Esophagus squamous epithelium (tissue), 5 donors: ENCODE measurements around the gene ITSN1. TPM values are rescaled to one million over a fixed set of nuclear protein-coding genes. Genes with fewer than 3 reads are reported as not detected.
A peak's percentile ranks its signal among the peaks of the same experiment; 100 is the strongest.

ENCODE experiments used
- DNase-seq: peaks from one replicate; lab custom pipeline; 2025; lab: John Stamatoyannopoulos, UW
- H3K27ac ChIP-seq, 4 donors: fragments of 200-600 bp; sonication (generic); one replicate each; pipeline ENCODE4 v1.5.1; 2016 to 2019; ENCODE audit warnings: mild to moderate bottlenecking in 1 of 4
- H3K27me3 ChIP-seq, 4 donors: fragments of 200-600 bp; sonication (generic); 1 replicate in 3 of 4; 2 replicates in 1 of 4; pipeline versions ENCODE4 v1.5.1 to v1.6.0; 2017 to 2021; ENCODE audit warnings: antibody characterized with exemption in 1 of 4
- H3K36me3 ChIP-seq, 3 donors: fragments of 200-600 bp; sonication (generic); one replicate each; pipeline ENCODE4 v1.5.1; 2016 to 2019
- H3K4me1 ChIP-seq, 3 donors: fragments of 200-600 bp; sonication (generic); one replicate each; pipeline ENCODE4 v1.5.1; 2017 to 2019
- H3K4me3 ChIP-seq, 4 donors: fragments of 200-600 bp; sonication (generic); 1 replicate in 3 of 4; 2 replicates in 1 of 4; pipeline ENCODE4 v1.5.1; 2016 to 2019; ENCODE audit warnings: mild to moderate bottlenecking in 2 of 4, moderate library complexity in 1 of 4
- H3K9me3 ChIP-seq, 3 donors: fragments of 200-600 bp; sonication (generic); one replicate each; pipeline ENCODE4 v1.5.1; 2016 to 2019
- POLR2A ChIP-seq, 4 donors: fragments of 450-650 bp; IDR thresholded peaks; one replicate each; pipeline ENCODE4 v1.6.1; 2017; ENCODE audit warnings: antibody characterized with exemption in 4 of 4, mild to moderate bottlenecking in 4 of 4, moderate library complexity in 3 of 4
- WGBS, 2 donors: methylation state at CpG; one replicate each; pipeline ENCODE4 v1.1.5; 2018; 5-methylcytosine and 5-hydroxymethylcytosine counted together
- intact Hi-C: fragments of 100-400 bp; cut with DNase I; formaldehyde crosslinking; loops from one replicate; pipeline ENCODE4 v1.15.0; 2022
- total RNA-seq, 4 donors: library from RNA; depleted of rRNA; stranded (reverse); fragments of >200 nt; gene quantifications; one replicate each; pipeline ENCODE4 v1.1.0, GENCODE V29; 2016
- TF ChIP-seq, protein P1 (sequence below), 6 experiments: fragments of 450-650 bp in 4 of 6; fragments of 200-600 bp in 2 of 6; sonication (generic) in 2 of 6; IDR thresholded peaks; one replicate each; pipeline ENCODE4 v1.5.1; 2016 to 2019; ENCODE audit warnings: antibody characterized with exemption in 6 of 6, mild to moderate bottlenecking in 4 of 6, moderate library complexity in 4 of 6
- donor health status: DM: yes; HTN: yes; CAD: no.

ITSN1 gene
- total RNA-seq, 4 donors from 2014 or later, result 9.5 to 27.1 (median 11.6) TPM

- 39 to 48% methylated on average over 3 to 4 of the region's 4 CpGs for WGBS, 2 donors
- TF ChIP-seq POLR2A (IDR thresholded peaks at IDR 0.05), result no peak
- TF ChIP-seq, protein P1, sequence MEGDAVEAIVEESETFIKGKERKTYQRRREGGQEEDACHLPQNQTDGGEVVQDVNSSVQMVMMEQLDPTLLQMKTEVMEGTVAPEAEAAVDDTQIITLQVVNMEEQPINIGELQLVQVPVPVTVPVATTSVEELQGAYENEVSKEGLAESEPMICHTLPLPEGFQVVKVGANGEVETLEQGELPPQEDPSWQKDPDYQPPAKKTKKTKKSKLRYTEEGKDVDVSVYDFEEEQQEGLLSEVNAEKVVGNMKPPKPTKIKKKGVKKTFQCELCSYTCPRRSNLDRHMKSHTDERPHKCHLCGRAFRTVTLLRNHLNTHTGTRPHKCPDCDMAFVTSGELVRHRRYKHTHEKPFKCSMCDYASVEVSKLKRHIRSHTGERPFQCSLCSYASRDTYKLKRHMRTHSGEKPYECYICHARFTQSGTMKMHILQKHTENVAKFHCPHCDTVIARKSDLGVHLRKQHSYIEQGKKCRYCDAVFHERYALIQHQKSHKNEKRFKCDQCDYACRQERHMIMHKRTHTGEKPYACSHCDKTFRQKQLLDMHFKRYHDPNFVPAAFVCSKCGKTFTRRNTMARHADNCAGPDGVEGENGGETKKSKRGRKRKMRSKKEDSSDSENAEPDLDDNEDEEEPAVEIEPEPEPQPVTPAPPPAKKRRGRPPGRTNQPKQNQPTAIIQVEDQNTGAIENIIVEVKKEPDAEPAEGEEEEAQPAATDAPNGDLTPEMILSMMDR (IDR thresholded peaks at IDR 0.05), result no peak
- Histone ChIP-seq H3K4me3 (no peak overlapping the region), H3K27me3 (no peaks in the 10 kb centered on the region), H3K27ac (peak overlapping the region in 3 of 4 donors; percentile 43 to 73 (median 63)), H3K9me3 (no peaks in the 10 kb centered on the region), H3K4me1 (peaks cover 0 to 23% (median 13%) of the 10 kb centered on the region in 3 donors), H3K36me3 (peaks cover 0 to 21% (median 0%) of the 10 kb centered on the region in 3 donors)
- DNase-seq, result no peak
- intact Hi-C loops, result no loop called here
Observed at GRCh38 chr21:33810766-33811165, 168.5 kb downstream of the ITSN1 start.

- Histone ChIP-seq H3K27me3 (no peaks in the 10 kb centered on the region), H3K27ac (peak overlapping the region in 3 of 4 donors; percentile 43 to 73 (median 63)), H3K4me3 (no peak overlapping the region), H3K9me3 (no peaks in the 10 kb centered on the region), H3K4me1 (peaks cover 0 to 23% (median 13%) of the 10 kb centered on the region in 3 donors), H3K36me3 (peaks cover 0 to 28% (median 0%) of the 10 kb centered on the region in 3 donors)
- no peak for TF ChIP-seq POLR2A (IDR thresholded peaks at IDR 0.05)
- TF ChIP-seq, protein P1 (IDR thresholded peaks at IDR 0.05), result no peak
- intact Hi-C loops, result no loop called here
- no peak for DNase-seq
- WGBS, 2 donors, result 41 to 81% methylated on average over 5 of the region's 5 CpGs
Observed at GRCh38 chr21:33811167-33812010, 169.1 kb downstream of the ITSN1 start.

DNA sequence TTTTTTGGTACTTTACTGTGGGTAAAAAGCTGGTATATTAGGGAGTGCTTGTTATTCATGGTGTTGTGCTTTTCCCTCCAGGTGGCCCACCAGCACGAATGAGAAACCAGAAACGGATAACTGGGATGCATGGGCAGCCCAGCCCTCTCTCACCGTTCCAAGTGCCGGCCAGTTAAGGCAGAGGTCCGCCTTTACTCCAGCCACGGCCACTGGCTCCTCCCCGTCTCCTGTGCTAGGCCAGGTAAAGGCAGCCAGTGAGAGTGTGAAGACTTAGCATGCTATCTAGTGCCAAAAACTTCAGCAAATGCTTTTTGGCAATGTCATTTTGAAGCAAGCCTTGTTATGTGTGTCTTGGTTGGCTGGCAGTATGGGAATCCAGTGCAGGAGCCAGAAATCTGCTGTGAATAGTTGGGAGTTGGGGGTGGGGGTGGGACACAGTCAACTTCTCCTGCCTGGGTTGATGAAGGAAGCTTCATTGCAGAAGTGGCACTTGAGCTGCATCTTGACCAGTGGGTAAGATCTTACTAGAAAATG is 171.6 kb downstream of the ITSN1 start:
- TF ChIP-seq POLR2A (IDR thresholded peaks at IDR 0.05), result no peak
- TF ChIP-seq, protein P1 (IDR thresholded peaks at IDR 0.05), result no peak
- Histone ChIP-seq H3K4me1 (peaks cover 0 to 23% (median 13%) of the 10 kb centered on the region in 3 donors), H3K27ac (no peak overlapping the region), H3K4me3 (no peak overlapping the region), H3K9me3 (no peaks in the 10 kb centered on the region), H3K36me3 (peaks cover 0 to 50% (median 0%) of the 10 kb centered on the region in 3 donors), H3K27me3 (no peaks in the 10 kb centered on the region)
- intact Hi-C loops, result no loop called here
- no peak for DNase-seq
- 89 to 98% methylated on average over 6 of the region's 7 CpGs for WGBS, 2 donors

DNA sequence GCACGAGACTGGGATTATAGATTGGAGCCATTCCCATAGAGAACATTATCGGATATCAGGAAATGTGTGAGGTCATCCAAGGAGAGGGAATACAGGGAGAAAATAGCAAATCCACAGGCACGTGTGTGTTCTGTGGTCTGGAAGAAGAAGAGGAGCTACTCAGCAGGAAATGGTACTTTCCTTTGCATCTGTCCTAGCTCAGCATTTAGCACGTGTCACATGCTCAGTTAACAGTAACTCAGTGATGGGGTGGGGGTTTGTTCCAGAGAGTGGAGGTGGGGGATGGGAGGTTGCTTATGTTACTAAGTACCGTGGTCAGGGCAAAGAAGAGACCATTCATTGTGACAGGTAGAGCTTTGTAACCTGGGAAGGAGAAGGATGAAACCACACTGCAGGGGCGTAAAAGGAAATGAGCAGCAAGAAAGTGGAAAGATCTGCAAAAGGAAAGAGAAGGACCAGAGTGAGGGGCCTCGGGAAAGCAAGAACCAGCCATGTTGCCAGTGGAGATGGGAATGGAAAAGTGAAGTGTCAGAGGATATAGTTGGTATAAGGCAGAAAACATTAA is 172.9 kb downstream of the ITSN1 start:
- intact Hi-C loops, result no loop called here
- DNase-seq, result no peak
- TF ChIP-seq POLR2A (IDR thresholded peaks at IDR 0.05), result no peak
- TF ChIP-seq, protein P1 (IDR thresholded peaks at IDR 0.05), result no peak
- WGBS, 2 donors, result 67 to 70% methylated on average over 7 of the region's 7 CpGs
- Histone ChIP-seq H3K27ac (no peak overlapping the region), H3K27me3 (no peaks in the 10 kb centered on the region), H3K4me1 (peaks cover 0 to 19% (median 13%) of the 10 kb centered on the region in 3 donors), H3K9me3 (no peaks in the 10 kb centered on the region), H3K36me3 (peaks cover 0 to 62% (median 0%) of the 10 kb centered on the region in 3 donors), H3K4me3 (no peak overlapping the region)

DNA sequence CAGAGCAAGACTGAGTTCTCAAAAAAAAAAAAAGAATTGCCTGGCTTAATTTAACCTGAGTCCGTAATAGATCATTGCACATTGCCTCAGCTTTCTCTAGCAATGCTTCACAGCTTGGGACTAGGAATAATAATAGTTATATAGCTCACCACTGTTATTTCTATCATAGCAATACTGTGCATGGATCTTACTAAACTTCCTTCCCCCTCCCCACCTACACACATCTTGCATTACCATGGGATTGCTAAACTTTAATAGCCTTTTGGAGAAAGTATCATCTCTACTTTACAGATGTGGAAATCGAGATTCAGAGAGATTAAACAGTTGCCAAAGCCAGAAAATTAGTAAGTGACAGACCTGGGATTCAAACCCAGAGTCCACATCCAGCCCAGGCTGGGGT is 173.9 kb downstream of the ITSN1 start:
- intact Hi-C loops, result no loop called here
- Histone ChIP-seq H3K4me1 (peaks cover 0 to 10% (median 5%) of the 10 kb centered on the region in 3 donors), H3K27ac (no peak overlapping the region), H3K36me3 (peaks cover 0 to 69% (median 0%) of the 10 kb centered on the region in 3 donors), H3K9me3 (no peaks in the 10 kb centered on the region), H3K27me3 (no peaks in the 10 kb centered on the region), H3K4me3 (no peak overlapping the region)
- 83 to 86% methylated on average over 2 of the region's 2 CpGs for WGBS, 2 donors
- no peak for TF ChIP-seq POLR2A (IDR thresholded peaks at IDR 0.05)
- TF ChIP-seq, protein P1 (IDR thresholded peaks at IDR 0.05), result no peak
- no peak for DNase-seq
